Right renal cortex interstitium (tissue), 3 donors: Measurements from ENCODE around the gene RNASE3. TPM values are rescaled to one million over a fixed set of nuclear protein-coding genes. Genes with fewer than 3 reads are reported as not detected.
"Not testable (repeated sequence)": the region's sequence is repeated elsewhere in the genome, so short reads cannot be mapped to it uniquely, and the experiment has no call there.

ENCODE experiments used
- DNase-seq, 3 donors: peaks; one replicate each; pipeline ENCODE4 v3.0.0-alpha.2; 2013; ENCODE audit warnings: low read depth in 3 of 3, low spot score in 2 of 3
- polyA plus RNA-seq, 3 donors: library from polyadenylated mRNA; unstranded; fragments of 120-200 nt; gene quantifications; one replicate each; pipeline ENCODE4 v1.2.1, GENCODE V29; 2013; ENCODE audit not compliant: insufficient read length in 3 of 3

RNASE3 gene
- polyA plus RNA-seq, 3 donors, result 0.44 to 1.1 TPM; not detected in 1

DNA sequence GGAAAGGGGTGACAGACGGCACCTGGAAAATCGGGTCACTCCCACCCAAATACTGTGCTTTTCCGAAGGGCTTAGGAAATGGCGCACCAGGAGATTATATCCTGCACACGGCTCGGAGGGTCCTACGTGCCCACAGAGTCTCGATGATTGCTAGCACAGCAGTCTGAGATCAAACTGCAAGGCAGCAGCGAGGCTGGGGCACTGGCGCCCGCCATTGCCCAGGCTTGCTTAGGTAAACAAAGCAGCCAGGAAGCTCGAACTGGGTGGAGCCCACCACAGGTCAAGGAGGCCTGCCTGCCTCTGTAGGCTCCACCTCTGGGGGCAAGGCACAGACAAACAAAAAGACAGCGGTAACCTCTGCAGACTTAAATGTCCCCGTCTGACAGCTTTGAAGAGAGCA is 19.6 kb downstream of the RNASE3 start:
- DNase-seq, result not testable (repeated sequence)

DNA sequence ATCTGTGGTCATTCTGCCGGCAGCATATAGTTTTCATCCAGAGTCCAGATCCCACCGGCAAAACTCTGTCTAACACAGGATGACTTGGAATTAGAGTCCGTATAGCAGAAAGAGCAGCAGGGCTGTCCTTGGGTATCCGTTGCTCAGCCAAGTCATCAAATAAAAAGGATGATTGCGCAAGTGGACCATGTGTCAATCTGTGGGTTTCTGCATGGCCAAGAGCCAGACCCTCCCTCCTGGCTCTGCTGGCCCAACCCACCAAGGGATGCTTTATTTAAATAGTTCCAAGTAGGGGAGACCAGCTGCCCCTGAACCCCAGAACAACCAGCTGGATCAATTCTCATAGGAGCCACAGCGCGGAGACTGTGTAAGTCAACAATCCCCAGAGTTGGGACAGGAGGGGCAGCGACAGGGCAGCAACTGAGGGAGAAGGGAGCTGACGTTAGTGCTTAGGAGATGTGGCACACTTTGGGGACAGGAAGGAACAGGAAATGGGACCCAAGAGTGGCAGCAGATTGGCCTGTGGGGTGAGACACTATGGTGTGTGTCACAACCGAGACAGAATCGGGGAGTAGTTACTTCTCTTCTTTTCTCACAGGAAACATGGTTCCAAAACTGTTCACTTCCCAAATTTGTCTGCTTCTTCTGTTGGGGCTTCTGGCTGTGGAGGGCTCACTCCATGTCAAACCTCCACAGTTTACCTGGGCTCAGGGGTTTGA is 28.0 kb downstream of the RNASE3 start:
- not testable (repeated sequence) for DNase-seq

DNA sequence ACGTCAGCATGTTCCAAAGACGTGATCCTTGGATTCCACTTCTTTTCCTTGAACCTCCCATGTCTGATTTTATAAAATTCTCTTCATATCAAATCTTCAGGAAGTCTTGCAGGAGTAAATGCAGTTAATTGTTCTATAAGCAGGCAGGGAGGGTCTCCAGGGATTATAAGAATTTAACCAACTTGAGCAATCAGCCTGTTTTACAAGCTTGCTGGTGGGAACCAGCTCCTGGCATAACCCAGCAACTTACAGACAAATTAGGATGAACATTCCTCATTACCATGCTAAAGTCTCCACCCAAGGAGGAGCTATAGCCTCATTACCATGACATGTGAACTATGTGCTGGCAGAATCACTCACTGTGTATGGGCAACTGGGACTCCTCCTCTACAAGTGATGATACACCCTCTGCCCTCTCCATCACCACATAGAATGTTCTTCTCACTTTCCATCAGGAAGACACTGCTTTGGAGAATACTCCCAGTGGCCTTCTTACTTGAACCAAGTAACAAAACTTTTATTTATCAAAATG is 32.6 kb downstream of the RNASE3 start:
- not testable (repeated sequence) for DNase-seq

DNA sequence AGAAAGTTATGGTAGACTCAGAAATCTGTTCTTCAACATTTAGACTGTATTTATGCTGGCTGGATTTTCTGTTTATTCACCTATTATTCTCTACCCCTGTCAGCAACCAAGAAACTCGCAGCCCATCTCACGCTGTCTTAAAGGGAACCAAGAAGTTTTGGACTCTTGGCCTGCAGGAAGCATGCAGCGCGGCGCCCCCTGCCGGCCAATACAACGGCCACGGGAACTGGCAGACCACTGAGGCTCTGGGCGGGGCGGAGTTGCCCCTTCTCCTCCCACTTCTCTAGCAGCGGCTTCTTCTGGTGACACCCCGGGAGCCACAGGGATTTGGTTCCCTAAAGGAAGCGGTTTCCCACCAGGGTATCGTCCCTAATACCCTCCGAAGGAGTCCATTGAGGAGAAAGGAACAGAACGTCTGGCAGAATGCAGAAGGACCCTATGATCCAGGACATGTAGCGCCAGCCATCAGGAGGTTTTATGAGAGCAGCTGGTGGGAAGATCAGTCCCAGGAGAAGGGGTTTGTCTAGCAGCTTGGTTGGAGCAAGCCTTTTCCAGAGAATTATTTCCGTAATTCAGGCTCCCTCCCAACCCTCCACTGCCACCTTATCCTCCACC is 43.1 kb downstream of the RNASE3 start:
- no peak for DNase-seq

DNA sequence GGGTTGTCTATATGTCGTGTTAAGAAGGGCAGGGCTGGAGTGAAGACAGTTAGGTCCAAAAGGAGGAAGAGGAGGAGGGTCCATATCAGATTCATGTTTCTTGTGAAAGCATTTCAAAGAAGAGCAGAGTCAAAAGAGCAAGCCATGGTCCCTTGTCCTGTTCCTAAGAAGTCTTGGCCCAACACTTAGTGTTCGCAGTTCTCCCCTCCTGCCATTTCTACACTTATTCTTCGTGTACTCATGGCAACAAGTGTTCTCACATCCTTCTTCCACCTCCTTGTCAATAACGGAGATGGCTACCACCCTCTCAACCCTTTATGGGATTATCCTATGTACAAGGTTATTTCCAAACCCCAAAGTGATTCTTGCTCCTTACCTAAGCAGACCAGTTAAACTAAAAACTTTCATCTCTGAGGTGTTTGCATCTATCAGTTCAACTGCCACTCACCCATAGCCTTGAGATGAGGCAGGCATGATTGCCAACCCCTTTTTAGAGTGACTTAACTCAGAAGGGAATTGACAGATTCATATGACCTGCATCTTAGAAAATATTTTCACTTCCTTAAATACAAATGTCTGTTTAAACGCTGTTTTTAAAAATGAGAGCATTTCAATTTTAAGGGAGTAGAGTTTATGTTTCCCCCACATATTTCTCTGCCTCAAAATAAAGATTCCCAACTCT is 44.3 kb downstream of the RNASE3 start:
- DNase-seq, result no peak

Other genes starting within 250 kb of the RNASE3 start
- gene OR6S1, start 249.7 kb upstream of the RNASE3 start, polyA plus RNA-seq, result not detected
- gene RNASE4, start 206.8 kb upstream of the RNASE3 start, polyA plus RNA-seq, result 1 to 10 TPM; 2.1 to 7.0 (median 2.6) TPM
- 1 to 10 TPM; 3.8 to 4.8 (median 3.8) TPM for gene ANG, start 202.6 kb upstream of the RNASE3 start, polyA plus RNA-seq
- gene EDDM3A, start 145.5 kb upstream of the RNASE3 start, polyA plus RNA-seq, result under 1 TPM in 2 of 3 donors, not detected in 1; 0.18 to 0.28 TPM
- gene EDDM3B, start 123.0 kb upstream of the RNASE3 start, polyA plus RNA-seq, result under 1 TPM; 0.14 to 0.47 (median 0.14) TPM
- 1 to 10 TPM; 6.5 to 7.7 (median 7.4) TPM for gene RNASE6, start 110.1 kb upstream of the RNASE3 start, polyA plus RNA-seq
- 100 to 1,000 TPM; 148 to 180 (median 175) TPM for gene RNASE1, start 88.5 kb upstream of the RNASE3 start, polyA plus RNA-seq
- gene RNASE2, start 64.1 kb downstream of the RNASE3 start, polyA plus RNA-seq, result 1 to 10 TPM in 1 of 3 donors, under 1 TPM in 2; 0.86 to 1.9 (median 0.89) TPM
- gene METTL17, start 98.6 kb downstream of the RNASE3 start, polyA plus RNA-seq, result 10 to 100 TPM; 79.7 to 89.7 (median 89.3) TPM
- 1 to 10 TPM; 1.3 to 3.0 (median 2.5) TPM for gene SLC39A2, start 107.9 kb downstream of the RNASE3 start, polyA plus RNA-seq
- 100 to 1,000 TPM; 157 to 174 (median 164) TPM for gene NDRG2, start 133.7 kb downstream of the RNASE3 start, polyA plus RNA-seq
- 1 to 10 TPM; 3.0 to 4.3 (median 3.7) TPM for gene TPPP2, start 138.8 kb downstream of the RNASE3 start, polyA plus RNA-seq
- under 1 TPM; 0.36 to 0.51 (median 0.38) TPM for gene RNASE13, start 143.4 kb downstream of the RNASE3 start, polyA plus RNA-seq
- gene RNASE7, start 151.0 kb downstream of the RNASE3 start, polyA plus RNA-seq, result under 1 TPM; 0.67 to 0.96 (median 0.74) TPM
- not detected for gene RNASE8, start 166.4 kb downstream of the RNASE3 start, polyA plus RNA-seq
- 10 to 100 TPM; 69.3 to 71.9 (median 70.0) TPM for gene ARHGEF40, start 178.9 kb downstream of the RNASE3 start, polyA plus RNA-seq
- gene ZNF219, start 207.3 kb downstream of the RNASE3 start, polyA plus RNA-seq, result 10 to 100 TPM; 21.5 to 23.4 (median 22.3) TPM
- 1 to 10 TPM in 2 of 3 donors, under 1 TPM in 1; 0.83 to 1.7 (median 1.0) TPM for gene TMEM253, start 209.7 kb downstream of the RNASE3 start, polyA plus RNA-seq